SK-N-DZ (cell line): ENCODE results near the gene PDIA3.
"Not testable (repeated sequence)": the region's sequence is repeated elsewhere in the genome, so short reads cannot be mapped to it uniquely, and the experiment has no call there.

Source experiments
- DNase-seq: peaks from one replicate; pipeline ENCODE4 v3.0.0-alpha.2; 2015; ENCODE audit warnings: low spot score

PDIA3 gene

GRCh38 chr15:43776101-43776717 lies 30.0 kb downstream of the PDIA3 start:
- no peak for DNase-seq

GRCh38 chr15:43776718-43777266 lies 30.6 kb downstream of the PDIA3 start, which contains the start of gene ELL3:
TSS of gene ELL3 (minus strand) at chr15:43776966. CDS start at chr15:43776901, 65 bp downstream.
- DNase-seq = no peak

DNA sequence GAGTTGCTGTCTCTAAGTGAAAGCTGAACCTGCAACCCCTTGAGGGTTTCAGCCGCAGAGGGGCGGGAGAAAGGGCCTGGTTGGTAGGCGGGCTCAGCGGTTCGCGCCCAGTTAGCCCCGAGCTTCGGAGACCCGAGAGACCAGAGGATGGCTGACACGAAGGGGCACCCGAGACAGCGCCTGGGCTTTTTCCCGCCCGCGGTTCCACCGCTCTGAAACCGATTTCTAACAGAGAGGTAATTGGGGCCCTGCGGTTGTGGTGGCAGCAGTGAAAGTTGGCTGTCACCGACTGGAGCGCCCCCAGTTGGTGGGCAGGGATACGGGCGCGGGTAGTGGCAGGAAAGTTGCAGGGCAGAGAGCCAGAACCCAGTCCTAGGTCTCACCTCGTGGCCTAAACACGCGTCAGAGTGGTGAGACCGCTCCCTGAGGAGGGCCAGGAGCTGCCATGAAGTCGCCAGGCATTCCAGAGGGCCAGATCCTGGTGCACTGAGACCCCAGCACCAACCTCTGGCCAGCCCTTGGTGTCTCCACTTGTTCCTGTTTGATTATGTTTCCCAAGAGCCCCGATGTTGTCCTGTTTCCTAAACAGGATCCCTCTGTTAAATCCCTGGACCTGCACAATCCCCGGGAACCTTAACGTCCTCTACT lies 31.2 kb downstream of the PDIA3 start:
- DNase-seq = no peak

DNA sequence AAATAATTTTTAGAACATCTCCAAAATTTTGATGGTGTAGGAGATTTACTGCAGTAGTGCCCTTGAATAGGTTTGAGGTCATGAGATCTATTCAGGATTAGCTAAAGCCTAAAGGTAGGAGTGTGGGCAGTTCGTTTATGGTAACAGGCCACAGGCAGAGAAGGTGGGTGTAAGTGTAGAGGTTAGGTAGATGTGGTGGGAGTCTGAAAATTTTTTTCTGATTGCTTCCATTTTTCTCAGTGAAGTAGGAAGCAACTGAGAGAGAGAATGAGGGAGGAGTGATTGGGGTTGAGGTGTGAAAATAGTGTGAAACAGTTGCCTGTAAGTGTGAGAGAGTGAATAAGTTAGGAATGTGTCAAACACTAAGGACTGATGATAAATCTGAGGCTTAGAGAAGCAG lies 32.8 kb downstream of the PDIA3 start:
- no peak for DNase-seq

DNA sequence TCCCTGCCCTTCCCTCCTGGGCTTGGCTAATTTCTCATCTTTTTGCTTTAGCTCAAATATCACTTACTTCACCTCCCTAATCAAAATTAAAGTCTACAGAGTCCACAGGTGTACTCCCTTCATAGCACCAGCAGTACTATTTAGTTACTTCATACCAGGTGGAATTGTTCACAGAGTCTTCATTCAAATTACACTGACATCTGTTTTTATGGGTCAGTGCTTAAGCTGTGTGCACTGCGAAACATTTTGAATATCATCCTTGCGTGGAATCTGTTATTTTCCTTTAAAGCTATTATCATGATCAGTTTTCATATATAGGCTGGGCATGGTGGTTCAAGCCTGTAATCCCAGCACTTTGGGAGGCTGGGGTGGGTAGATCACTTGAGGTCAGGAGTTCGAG lies 43.2 kb downstream of the PDIA3 start:
- no peak for DNase-seq

- DNase-seq = peak; percentile 99
Observed at GRCh38 chr15:43791993-43792760, 45.9 kb downstream of the PDIA3 start, which contains the start of gene SERF2. TSS of gene SERF2 (plus strand) at chr15:43792320. CDS start at chr15:43792377, 57 bp downstream.

- no peak for DNase-seq
Observed at GRCh38 chr15:43792761-43793476, 46.7 kb downstream of the PDIA3 start.

DNA sequence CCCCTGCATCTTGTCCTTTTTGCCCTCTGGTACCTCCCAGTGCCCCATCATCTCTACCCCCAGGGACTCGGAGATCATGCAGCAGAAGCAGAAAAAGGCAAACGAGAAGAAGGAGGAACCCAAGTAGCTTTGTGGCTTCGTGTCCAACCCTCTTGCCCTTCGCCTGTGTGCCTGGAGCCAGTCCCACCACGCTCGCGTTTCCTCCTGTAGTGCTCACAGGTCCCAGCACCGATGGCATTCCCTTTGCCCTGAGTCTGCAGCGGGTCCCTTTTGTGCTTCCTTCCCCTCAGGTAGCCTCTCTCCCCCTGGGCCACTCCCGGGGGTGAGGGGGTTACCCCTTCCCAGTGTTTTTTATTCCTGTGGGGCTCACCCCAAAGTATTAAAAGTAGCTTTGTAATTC lies 47.4 kb downstream of the PDIA3 start:
- DNase-seq = no peak

DNA sequence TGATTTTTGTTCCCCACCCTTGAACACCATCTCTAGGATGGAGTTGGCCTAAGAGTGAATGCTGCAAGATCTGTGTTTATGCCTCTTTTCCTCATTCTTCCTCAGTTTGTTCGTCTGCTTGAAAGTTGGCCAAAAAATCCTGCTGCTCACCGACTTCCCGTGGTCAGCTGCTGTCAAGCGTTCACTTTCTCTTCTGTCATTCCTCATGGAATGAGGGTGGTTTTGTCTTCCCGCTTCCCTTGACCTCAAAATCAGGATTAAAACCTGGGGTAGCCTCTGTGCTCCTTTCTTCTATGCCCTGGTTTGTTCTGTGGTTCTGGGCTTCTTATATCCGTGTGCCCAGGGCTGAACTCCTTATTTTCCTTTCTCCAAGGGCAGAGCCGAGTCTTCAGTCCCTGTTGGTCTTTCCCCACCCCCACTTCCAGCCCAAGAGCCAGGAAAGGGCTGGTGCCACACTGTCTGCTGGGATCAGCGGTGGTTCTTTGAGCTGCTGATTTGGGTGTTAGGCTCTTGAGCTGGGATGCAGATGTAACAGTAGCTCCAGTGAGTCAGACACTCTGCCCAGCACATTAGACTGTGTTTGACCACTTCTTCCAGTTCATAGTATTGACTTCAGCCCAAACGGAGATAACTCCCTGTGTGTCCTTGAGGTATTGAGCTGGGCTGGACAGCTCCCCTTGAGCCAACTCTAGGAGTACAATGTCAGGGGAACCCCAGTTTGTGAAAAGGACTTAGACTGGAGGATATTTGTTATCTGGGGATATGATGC lies 48.2 kb downstream of the PDIA3 start:
- DNase-seq = no peak

DNA sequence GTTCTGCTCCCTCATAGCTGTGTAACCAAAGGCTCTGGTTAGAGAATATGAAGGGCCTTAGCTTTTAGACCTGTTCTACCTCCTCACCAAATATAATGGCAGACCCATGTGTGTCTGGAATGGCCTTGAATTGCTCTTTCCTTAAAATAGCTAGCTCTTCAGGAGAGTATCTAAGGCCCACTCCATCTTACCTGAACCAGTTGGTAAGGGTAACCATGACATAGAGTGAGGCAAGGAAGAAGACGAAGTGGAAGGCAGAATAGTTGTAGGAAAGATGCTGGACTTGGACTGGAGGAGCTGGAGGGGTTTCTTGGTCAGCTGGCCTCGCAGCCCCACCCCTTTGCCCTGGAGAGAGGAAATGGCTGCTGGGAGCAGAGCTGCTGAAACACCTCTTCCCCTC lies 49.0 kb downstream of the PDIA3 start:
- DNase-seq = no peak

DNA sequence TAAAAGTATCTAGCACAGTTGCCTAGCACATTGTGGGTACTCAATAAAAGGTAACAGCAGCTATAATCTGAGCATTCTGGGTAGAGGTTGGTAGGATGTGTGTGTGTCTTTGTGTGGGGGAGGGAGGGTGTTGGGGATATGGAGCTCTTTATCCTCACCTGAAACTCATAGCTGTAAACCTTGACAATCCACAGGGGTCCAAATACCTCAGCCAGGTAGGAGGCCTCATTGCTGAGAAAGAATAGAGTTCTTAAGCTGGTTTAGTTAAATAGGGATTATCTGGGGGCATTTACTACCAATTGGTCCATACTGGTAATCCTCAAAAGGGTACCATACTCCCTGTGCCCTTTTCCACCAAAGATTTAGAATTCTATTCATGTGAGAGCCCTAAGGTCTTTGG lies 49.8 kb downstream of the PDIA3 start:
- DNase-seq = no peak

GRCh38 chr15:43796566-43796965 lies 50.3 kb downstream of the PDIA3 start:
- DNase-seq = no peak

- DNase-seq = no peak
Observed at GRCh38 chr15:43799209-43799944, 53.1 kb downstream of the PDIA3 start.

GRCh38 chr15:43799945-43800285 lies 53.7 kb downstream of the PDIA3 start, which contains the start of gene SERINC4:
TSS of gene SERINC4 (minus strand) at chr15:43800220. CDS start at chr15:43799986, 234 bp downstream.
- no peak for DNase-seq

GRCh38 chr15:43800286-43801141 lies 54.3 kb downstream of the PDIA3 start, which contains the start of gene HYPK:
TSS of gene HYPK (plus strand) at chr15:43800599. CDS start at chr15:43800623, 24 bp downstream.
- DNase-seq = peak; percentile 84

DNA sequence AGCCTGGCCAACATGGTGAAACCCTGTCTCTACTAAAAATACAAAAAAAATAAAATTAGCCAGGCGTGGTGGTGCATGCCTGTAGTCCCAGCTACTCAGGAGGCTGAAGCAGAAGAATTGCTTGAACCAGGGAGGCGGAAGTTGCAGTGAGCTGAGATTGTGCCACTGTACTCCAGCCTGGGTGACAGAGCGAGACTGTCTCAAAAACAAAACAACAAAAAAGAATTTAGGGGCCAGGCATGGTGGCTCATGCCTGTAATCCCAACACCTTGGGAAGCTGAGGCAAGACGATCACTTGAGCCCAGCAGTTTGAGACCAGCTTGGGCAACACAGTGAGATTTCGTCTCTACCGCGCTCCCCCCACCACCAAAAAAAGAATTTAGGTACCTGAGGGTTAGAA lies 56.4 kb downstream of the PDIA3 start:
- DNase-seq = not testable (repeated sequence)

DNA sequence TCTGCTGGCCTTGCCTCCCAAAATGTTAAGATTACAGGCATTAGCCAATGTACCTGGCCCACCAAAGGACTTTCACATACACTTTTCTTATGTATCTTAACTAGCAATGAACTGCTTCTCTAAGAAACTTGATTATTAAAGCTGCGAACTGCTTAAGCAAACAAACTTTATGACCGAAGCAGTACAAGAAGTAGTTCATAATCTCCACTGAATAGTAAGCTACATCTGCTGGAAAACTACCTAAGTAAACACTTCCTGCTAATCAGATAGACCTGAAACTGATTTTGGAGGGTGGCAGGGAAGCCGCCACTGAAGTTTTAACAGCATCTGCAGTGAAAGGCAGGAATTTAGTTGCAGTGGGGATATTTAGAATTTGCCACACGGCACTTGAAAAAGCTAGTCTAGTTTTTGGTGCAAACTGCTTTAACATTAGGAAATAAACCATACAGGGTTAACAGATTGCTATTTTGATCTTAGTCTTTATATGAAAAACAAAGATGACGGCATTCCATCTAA lies 62.3 kb downstream of the PDIA3 start:
- no peak for DNase-seq

DNA sequence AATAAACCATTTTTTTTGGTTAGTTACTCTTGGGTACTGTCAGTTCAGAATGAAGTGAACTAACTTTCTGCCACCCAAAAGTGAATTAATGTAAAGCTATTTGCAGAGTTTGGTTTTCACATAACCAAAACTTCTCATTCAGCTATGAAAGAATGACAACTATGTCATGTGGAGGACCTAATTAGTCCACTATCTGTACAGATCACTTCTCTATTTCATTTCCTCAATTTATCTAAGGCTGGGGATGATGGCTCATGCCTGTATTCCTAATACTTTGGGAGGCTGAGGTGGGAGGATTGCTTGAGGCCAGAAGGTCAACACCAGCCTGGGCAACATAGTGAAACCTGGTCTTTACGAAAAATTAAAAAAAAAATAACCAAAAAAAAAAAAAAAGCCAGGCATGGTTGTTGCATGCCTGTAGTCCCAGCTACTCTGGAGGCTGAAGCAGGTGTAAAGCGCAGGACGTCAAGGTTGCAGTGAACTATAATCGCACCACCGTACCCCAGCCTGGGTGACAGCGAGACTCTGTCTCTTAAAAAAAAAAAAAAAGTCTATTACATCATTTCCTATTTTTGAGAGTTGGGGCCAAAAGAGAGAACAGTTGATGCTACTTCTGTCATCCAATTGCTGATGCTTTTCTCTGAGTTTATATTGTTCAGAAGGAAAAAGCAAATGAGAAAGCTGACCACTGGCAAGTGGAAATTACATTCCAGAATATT lies 62.9 kb downstream of the PDIA3 start:
- DNase-seq = no peak
